ENCODE measurements around the gene ENOSF1.
A peak's percentile ranks its signal among the peaks of the same experiment; 100 is the strongest.

The ENOSF1 gene

GRCh38 chr18:670522-670921 is 41.9 kb downstream of the ENOSF1 start:
- DNase-seq, result no peak

GRCh38 chr18:669077-669476 is 43.4 kb downstream of the ENOSF1 start:
- DNase-seq, result no peak

GRCh38 chr18:668260-668659 is 44.2 kb downstream of the ENOSF1 start:
- DNase-seq, result no peak

- no peak for DNase-seq
These were observed 45.8 kb downstream of the ENOSF1 start for GRCh38 chr18:666628-667027.

GRCh38 chr18:666177-666576 is 46.3 kb downstream of the ENOSF1 start:
- no peak for DNase-seq

- no peak for DNase-seq
These were observed 50.2 kb downstream of the ENOSF1 start for GRCh38 chr18:662197-662596.

GRCh38 chr18:659597-659996 is 52.8 kb downstream of the ENOSF1 start:
- DNase-seq, result no peak

- no peak for DNase-seq
These were observed 53.4 kb downstream of the ENOSF1 start for GRCh38 chr18:658947-659533.

- DNase-seq, result peak; percentile 85
These were observed 54.2 kb downstream of the ENOSF1 start for GRCh38 chr18:658001-658946.

GRCh38 chr18:657311-658000 is 55.0 kb downstream of the ENOSF1 start, which contains the start of gene TYMS:
TSS of gene TYMS (plus strand) at chr18:657653. CDS start at chr18:657743, 90 bp downstream.
- DNase-seq, result peak; percentile 48

GRCh38 chr18:655445-655844 is 57.0 kb downstream of the ENOSF1 start:
- no peak for DNase-seq

- no peak for DNase-seq
These were observed 57.8 kb downstream of the ENOSF1 start for GRCh38 chr18:654601-655000.

GRCh38 chr18:653512-653911 is 58.9 kb downstream of the ENOSF1 start:
- no peak for DNase-seq

- no peak for DNase-seq
These were observed 60.3 kb downstream of the ENOSF1 start for GRCh38 chr18:652131-652530.

- peak; percentile 4 for DNase-seq
These were observed 62.0 kb downstream of the ENOSF1 start for GRCh38 chr18:650428-650858.

GRCh38 chr18:649341-649740 is 63.1 kb downstream of the ENOSF1 start:
- DNase-seq, result peak; percentile 13

GRCh38 chr18:647304-647703 is 65.1 kb downstream of the ENOSF1 start:
- no peak for DNase-seq

- DNase-seq, result no peak
These were observed 67.9 kb downstream of the ENOSF1 start for GRCh38 chr18:644395-645004.

- no peak for DNase-seq
These were observed 71.2 kb downstream of the ENOSF1 start for GRCh38 chr18:641224-641623.

- DNase-seq, result no peak
These were observed 77.3 kb downstream of the ENOSF1 start for GRCh38 chr18:635171-635570.

- DNase-seq, result no peak
These were observed 77.8 kb downstream of the ENOSF1 start for GRCh38 chr18:634551-635045.

- DNase-seq, result no peak
These were observed 80.9 kb downstream of the ENOSF1 start for GRCh38 chr18:631560-631959.
